HG03469 (cell line): Measurements from ENCODE around the gene KMT2B.
"Not testable (repeated sequence)": the region's sequence is repeated elsewhere in the genome, so short reads cannot be mapped to it uniquely, and the experiment has no call there.

Experiments used
- ATAC-seq: cut with Tn5 transposase; IDR thresholded peaks from one replicate; pipeline ENCODE4 v1.9.1; 2021; ENCODE audit warnings: mild to moderate bottlenecking, moderate library complexity, moderate number of reproducible peaks; ENCODE audit not compliant: unreplicated experiment

KMT2B gene

DNA sequence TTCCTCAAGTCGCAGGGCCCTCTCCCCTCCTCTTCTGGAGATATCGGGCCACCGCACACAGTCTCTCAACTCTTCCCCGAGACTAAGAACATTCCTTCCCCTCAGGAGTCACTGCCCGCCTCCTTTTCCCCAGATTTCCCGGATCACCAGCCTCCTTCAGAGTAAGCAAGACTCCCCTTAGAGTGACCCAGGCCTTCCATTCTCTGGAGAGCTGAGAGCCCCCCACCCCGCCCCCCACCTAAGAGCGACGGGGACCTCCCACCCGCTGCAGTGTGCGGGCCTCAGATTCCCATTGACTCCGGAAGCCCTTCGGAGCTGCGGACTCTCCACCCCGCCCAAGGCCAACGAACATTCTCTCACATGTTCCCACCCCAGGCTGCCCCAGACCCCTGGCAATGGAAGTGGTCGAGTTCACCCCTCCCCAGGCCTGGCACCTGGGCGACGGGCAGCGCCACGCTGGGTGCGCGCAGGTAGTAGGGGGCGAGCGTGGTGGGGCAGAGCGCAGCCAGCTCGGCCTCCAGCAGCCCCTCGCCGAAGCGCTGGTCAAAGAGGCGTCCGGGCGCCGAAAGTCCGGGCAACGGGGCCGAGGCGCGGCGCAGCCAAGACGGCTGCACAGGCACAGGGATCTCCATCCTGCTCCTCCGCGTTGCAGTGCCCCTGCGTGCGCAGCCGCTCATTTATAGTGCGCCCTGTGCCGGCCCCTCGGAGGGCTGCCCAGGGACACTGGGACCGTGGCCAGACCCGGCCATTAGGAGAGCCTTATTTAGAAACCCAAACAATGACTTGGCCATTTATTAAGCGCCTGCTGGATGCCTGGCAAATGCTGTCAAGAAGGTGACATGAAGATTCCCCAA lies 38.8 kb downstream of the KMT2B start, which contains the start of gene HSPB6:
HSPB6 (minus strand) TSS at position 653 of the 854 bp plus-strand sequence; CDS start at position 632, 21 bp downstream.
- no peak for ATAC-seq

DNA sequence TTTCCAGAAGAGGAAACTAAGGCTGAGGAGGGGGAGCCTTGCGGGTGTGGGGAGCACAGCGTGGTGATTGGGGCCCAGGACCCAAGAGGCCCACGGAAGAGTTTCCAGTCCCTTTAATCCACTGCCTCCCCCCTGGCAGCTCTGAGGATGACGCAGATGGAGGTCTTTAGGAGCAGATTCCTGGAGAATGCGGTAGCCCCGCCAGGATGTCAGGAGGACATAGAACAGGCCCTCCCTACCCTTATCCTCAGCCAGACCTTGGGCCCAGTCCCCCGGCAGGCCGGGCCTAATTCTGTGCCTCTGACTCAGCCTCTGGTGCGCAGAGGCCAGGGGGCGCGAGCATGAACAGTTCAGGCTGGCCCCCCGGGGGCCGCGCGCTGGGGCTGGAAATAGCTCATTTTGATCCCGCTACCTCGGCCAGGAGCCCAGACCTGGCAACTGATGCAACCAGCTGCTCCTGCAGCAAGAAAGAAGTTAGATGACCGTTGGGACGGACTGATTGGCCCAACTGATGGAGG lies 39.5 kb downstream of the KMT2B start:
- no peak for ATAC-seq

DNA sequence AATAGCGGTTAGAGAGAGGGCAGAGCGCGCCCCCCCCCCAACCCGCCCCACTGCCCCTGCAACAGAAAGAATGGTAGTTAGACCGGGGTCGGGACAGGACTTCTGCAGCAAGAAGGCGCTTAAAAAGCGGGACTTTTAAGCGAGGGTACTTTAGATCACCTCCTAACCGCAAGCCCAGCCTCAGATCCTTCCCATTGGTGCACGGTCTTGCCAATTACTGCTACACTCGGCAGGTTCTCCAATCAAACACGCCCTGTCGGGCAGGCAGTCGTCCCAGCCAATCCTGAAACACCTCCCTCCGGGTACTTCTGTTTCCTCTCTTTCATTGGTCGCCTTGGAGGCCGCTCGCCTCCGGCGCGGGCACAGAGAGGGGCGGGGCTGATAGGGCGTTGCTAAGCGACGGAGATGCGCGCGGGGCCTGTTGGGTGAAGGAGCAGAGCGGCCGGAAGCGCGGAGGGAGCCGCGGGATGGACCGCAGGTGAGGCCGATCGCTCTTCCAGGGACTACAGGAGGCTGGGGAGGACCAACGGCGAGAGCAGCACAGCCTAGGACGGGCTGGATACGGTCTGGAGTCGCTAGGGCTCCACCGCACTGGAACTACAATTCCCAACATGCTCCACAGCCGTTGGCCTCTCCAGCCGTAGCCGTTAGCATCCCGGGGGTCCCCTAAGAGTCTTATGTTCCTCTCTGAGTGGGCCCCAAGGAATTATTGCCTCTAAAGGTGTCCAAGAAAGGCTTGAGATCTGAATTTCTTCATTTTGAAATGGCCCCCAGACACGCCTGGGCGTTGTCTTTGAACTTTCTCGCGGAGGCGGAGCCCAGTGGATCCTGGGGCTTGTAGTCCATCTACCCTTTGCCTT lies 40.2 kb downstream of the KMT2B start, which contains the start of gene PROSER3:
PROSER3 (plus strand) TSS at position 428 of the 860 bp plus-strand sequence; CDS start at position 468, 40 bp downstream.
- peak; percentile 92 for ATAC-seq

DNA sequence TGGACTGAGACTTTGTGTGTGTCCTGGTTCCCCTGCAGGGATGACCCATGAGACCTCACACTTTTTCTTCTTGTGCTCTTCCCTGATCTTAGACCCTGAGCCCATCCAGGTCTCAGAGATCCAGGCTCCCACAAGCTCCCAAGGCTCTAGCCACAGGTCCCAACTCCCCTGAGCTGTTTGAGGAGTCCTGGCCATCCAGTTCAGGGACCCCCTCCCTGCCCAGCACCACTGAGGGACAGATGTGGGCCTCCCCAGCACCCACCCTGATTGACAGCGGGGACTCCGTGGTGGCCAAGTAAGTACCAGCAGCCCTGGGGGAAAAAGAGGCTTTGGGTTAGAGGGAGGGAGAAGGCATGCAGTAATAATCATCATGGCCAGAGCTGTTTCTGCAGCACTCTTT lies 41.9 kb downstream of the KMT2B start:
- ATAC-seq: no peak

DNA sequence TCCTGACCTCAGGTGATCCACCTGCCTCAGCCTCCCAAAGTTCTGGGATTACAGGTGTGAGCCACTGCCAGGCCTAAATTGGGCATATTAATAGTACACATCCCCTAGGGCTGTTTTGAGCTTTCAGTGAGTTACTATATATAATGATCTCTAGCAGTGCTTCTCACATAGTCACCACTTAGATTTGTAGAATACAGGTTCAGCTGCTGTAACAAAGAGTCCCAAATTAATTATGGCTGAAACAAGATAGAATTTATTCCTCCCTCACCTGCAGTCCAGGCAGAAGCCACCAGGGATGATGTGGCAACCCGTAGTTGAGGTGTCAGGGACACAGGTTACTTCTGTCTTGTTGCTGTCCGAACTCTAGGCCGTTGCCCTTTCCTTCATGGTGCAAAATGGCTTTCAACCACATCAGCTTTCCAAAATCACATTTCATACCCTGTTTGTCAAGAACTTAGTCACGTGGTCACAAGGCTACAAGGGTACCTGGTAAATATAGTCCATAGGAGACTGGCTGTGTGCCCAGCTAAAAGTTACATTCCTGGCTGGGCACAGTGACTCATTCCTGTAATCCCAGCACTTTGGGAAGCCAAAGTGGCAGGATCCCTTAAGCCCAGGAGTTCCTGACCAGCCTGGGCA lies 43.0 kb downstream of the KMT2B start:
- ATAC-seq: no peak

DNA sequence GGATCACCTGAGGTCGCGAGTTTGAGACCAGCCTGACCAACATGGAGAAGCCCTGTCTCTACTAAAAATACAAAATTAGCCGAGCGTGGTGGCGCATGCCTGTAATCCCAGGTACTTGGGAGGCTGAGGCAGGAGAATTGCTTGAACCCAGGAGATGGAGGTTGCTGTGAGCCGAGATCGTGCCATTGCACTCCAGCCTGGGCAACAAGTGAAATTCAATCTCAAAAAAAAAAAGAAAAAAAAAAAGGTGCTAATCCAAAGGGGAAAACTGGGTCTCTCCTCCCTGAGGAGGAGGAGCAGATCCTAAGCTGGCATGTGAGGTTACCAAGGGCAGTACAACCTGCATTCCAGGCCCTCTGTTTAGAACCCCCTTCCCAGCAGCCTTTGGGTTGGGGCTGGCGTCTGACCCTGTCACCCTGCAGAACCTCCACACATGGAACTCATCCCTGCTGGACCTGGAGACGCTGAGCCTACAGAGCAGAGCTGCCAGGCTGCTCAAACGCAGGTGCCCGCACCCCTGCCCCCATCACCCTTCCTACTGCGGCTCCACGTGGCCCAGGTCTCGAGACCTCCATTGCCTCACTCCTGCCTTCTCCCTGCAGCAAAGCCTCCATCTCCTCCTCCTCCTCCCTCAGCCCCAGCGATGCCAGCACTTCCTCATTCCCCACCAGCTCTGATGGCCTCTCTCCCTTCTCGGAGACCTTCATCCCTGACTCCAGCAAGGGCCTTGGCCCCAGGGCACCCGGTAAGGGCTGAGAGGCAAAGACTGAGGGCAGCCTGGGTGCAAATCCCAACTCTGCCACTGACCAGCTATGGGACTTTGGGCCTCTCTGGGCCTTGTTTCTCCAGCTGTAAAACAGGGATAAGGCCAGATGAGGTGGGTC lies 46.9 kb downstream of the KMT2B start:
- ATAC-seq: no peak

DNA sequence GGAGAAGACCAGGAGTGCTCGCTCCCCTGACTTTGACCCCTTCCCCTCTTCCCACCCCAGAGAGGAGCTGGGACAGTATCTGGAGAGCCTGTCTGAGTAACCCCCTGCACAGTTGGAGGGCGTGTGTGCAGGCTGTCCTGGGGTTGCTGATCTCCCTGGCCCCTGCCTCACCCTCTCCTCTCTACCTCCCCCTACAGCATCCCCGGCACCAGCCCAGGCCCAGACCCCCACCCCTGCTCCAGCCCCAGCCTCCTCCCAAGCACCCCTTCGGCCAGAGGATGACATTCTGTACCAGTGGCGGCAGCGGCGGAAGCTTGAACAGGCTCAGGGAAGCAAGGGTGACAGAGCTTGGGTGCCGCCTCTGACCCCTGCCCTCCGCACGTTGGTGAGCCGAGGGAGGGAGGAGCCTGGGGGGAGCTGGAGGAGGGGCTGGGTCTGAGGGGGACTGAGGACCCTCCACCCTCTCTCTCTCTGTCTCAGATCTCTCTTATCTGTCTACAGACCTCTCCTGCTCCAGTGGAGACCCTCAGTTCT lies 48.8 kb downstream of the KMT2B start:
- ATAC-seq: no peak

DNA sequence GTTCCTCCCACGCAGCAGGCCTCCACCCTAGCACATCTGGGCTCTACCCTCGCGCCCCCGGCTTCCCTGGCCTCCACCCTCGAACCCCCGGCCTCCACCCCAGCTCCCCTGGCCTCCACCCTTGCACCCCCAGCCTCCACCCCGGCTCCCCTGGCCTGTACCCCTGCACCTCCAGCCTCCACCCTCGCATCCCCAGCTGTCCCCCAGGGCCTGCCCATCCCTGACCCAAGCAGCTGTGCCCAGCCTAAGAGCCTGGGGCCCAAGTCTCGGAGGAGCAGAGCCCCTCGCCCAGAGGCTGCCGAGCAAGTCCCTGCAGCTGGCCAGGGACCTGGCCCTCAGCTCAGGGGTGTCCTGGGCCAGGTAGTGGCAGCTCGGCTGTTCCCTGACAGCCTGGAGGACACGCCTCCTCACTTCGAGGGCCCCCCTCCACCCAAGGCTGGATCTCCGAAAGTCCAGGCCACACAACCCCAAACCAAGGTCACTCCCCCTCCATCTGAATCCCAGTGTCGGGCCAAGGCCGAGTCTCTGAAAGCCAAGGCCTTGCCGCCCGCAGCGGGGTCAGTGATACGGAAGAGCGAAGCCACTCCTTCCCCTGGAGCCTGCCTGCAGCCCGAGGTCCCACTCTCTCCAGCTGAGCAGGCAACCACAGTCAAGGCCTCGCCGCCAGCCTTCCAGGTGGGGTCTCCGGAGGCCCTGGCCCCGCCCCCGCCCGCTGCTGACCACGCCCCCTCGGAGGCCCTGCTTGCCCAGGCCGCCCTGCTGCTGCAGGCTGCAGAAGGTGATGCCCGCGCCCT lies 49.7 kb downstream of the KMT2B start:
- no peak for ATAC-seq

DNA sequence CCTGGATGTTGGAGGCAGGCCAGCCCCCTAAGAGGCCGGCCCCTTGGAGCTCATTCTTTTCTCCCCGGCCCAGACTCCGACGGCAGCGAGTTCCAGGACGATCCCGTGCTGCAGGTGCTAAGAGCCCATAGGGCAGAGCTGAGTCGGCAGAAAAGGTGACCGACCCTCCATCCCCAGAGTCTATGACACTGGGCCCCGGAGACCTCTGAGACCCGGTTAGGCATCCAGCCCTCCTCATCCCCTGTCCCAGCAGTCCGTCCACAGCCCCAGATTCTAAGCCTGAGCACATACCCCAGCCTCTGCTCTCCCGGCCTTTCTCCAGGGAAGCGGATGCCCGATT lies 50.2 kb downstream of the KMT2B start:
- ATAC-seq: no peak

DNA sequence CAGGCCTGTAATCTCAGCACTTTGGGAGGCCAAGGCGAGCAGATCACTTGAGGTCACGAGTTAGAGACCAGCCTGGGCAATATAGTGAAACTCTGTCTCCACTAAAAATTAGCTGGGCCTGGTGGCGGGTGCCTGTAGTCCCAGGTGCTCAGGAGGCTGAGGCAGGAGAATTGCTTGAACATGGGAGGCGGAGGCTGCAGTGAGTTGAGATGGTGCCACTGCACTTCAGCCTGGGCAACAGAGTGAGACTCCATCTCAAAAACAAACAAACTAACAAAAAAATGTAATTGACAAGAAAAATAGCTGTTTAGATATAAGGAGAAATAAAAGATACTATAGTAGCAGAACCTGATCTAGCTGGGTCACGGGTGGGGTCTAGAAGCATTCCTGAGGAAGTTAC lies 54.6 kb downstream of the KMT2B start:
- ATAC-seq: not testable (repeated sequence)

DNA sequence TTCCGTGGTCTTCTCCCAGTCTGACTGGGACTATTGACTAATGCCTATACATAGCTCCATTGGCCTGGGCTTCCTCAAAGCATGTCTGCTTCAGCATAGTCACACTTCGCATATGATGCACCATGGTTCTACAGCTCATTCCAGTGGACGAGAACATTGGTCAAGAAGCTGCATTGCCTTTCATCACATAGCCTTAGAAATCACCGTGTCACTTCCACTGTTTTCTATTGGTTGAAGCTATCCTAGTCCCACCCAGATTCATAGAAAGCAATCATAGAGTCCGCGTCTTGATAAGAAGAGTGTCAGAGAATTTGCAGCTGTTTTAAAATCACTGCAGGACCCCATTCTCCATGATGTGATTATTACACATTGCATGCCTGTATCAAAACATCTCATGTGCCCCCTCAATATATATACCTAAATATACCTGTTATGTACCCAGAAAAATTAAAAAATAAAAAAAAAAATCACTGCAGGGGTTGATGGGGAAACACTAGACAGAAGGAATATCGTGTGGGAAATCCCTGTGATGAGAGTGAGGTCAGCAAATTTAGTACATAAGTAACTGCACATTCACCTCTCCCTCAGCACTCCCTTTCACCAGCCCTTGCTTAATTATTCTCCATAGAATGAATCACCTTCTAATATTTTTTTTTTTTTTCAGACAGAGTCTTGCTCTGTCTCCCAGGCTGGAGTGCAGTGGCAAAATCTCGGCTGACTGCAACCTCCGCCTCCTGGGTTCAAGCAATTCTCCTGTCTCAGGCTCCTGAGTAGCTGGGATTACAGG lies 55.4 kb downstream of the KMT2B start:
- no peak for ATAC-seq

DNA sequence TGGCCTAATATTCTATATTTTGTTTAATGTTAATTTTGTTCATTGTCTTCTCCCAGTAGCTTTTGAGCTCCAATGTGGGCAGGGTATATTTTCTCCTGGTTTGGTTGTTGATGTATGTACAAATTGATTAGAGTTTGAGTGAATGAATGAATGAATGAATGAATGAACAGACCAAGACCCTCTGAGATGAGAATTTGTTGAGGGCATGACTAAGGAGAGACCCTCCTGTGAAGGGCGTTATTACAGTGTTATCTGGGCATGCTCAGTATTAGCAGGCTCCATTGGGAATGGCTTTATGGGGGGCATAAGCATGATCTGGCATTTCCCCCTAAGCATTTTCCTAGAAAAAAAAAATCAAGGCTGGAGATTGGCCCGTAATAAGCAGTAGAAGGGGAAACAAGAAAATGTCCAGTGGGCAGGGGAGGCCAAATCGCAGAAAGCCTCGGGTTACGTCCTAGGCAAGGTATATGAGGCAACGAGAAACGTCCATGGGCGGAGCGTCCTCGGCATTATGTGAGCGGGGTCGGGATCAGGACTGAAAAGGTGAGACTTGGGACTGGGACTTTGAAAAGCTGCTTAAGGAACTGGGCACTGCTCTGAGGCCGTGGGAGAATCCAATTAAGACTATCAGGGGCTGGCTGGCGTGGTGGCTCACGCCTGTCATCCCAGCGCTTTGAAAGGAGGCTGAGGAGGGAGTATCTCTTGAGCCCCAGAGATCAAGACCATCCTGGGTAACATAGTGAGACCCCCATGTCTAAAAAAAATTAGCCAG lies 56.7 kb downstream of the KMT2B start:
- no peak for ATAC-seq

DNA sequence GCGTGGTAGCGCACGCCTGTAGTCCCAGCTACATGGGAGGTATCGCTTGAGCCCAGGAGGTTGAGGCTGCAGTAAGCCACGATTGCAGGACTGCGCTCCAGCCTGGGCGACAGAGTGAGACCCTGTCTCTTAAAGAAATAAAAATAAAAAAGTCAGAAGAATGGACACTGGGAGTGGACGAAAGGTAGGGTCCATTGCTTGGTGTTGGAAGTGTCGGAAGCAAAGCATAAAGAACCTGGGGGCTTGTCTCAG lies 57.2 kb downstream of the KMT2B start:
- ATAC-seq: no peak

DNA sequence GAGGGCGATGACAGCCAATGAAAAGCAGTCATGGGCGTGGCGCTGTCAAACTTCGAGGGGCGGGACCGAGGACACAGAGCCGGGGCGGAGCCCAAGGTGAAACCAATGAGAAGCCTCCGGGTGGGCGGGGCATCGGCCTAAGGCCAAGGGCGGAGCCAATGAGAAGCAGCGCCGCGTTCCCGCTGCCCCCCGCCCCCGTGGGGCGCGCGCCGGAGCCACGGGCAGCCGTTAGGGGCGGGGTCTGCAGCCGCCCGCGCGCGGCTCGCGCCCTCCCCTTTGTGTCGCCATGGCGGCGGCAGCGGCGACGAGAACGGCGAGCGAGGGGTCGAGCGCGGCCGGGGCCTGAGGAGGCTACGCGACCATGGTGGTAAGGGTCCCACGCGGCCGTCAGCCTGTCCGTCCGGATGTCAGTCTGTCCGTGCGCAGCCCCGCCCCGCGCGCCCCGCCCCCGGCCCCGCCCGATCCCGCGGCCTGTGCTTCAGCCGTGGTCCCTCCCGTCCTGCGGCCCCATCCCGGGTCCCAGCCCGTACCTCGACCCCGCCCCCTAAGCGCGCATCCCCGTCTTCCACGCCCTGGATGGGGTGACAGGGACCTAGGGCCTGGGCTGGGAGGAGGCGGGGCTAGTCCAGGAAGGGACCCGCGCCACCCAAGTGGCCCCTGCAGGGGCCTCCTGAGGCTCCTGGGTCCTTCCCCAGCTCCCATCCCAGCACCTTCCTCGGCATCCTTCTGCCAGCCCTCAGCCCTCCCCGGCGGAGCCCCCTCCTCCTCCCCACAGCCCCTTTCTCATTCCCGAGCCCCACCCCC lies 57.7 kb downstream of the KMT2B start, which contains the start of gene ARHGAP33:
ARHGAP33 (plus strand) TSS at position 267 of the 804 bp plus-strand sequence; CDS start at position 362, 95 bp downstream.
- peak; percentile 84 for ATAC-seq

DNA sequence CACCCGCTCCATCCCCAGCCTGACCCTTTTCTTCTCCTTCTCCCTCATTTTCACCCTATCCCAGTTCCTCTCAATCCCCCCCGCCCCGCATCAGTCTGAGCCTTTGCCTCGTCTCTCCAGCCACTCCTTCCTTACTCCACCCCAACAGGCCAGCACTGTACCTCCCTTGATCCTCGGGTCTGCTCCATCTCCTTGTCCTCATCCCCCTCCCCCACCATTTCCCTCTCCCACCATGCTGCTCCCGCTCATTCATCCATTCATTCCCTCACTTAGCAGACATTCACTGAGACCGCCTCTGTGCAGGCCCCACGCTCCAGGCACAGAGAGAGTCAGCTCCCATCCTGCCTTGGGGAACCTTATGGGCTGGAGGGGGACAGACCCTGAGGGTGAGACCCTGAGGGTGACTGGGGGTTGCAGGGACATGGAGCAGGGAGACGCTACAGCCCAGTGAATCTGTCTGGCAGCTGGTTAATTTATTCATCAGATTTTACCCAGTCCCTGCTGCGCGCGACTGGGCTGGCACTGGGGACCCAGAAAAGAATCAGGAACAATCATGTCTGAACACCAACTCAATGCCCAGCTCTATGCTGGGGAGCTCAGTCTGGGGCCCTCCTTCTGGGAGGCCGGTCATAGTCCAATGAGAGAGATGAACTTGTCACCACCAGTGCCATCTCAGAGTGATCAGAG lies 58.4 kb downstream of the KMT2B start:
- no peak for ATAC-seq
